MM.1S (cell line): ENCODE results near the gene ITGA7.
A peak's percentile ranks its signal among the peaks of the same experiment; 100 is the strongest.

Experiments
- DNase-seq: peaks from one replicate; pipeline ENCODE4 v3.0.0-alpha.2; 2015
- H2AFZ ChIP-seq: fragments of 300-600 bp; sonication (generic); 2 replicates; pipeline ENCODE4 v1.6.0; 2016; ENCODE audit warnings: antibody characterized with exemption, low read length
- H3F3A ChIP-seq: fragments of 300-600 bp; sonication (generic); 2 replicates; pipeline ENCODE4 v1.6.1; 2016; ENCODE audit warnings: mild to moderate bottlenecking, antibody characterized with exemption, low read length, moderate library complexity, mixed read lengths; ENCODE audit not compliant: insufficient read depth
- H3K27ac ChIP-seq: fragments of 300-600 bp; sonication (generic); 2 replicates; pipeline ENCODE4 v1.5.1; 2016; ENCODE audit warnings: mild to moderate bottlenecking, low read length
- H3K27me3 ChIP-seq: fragments of 300-600 bp; sonication (generic); replicated peaks from 2 replicates; pipeline ENCODE4 v1.6.0; 2016; ENCODE audit warnings: low read length; ENCODE audit not compliant: insufficient read depth
- H3K36me3 ChIP-seq: fragments of 300-600 bp; sonication (generic); replicated peaks from 2 replicates; pipeline ENCODE4 v1.6.1; 2016; ENCODE audit warnings: mild to moderate bottlenecking, low read length, mixed read lengths; ENCODE audit not compliant: insufficient read depth
- H3K4me1 ChIP-seq: fragments of 300-600 bp; sonication (generic); 2 replicates; pipeline ENCODE4 v1.6.1; 2016; ENCODE audit warnings: low read length, mixed read lengths
- H3K4me2 ChIP-seq: fragments of 300-600 bp; sonication (generic); 2 replicates; pipeline ENCODE4 v1.6.0; 2016; ENCODE audit warnings: low read depth, low read length
- H3K4me3 ChIP-seq: fragments of 300-600 bp; sonication (generic); 2 replicates; pipeline ENCODE4 v1.5.1; 2016; ENCODE audit warnings: low read length, mixed read lengths
- H3K79me2 ChIP-seq: fragments of 300-600 bp; sonication (generic); 2 replicates; pipeline ENCODE4 v1.6.1; 2016; ENCODE audit warnings: mixed run types, low read length, mixed read lengths
- H3K9ac ChIP-seq: fragments of 300-600 bp; sonication (generic); 2 replicates; pipeline ENCODE4 v1.6.1; 2016; ENCODE audit warnings: low read length, mixed read lengths
- H3K9me2 ChIP-seq: fragments of 300-600 bp; sonication (generic); replicated peaks from 2 replicates; pipeline ENCODE4 v1.6.1; 2016; ENCODE audit warnings: mild to moderate bottlenecking, low read length, mixed read lengths; ENCODE audit not compliant: insufficient read depth
- H3K9me3 ChIP-seq: fragments of 300-600 bp; sonication (generic); replicated peaks from 2 replicates; pipeline ENCODE4 v1.6.1; 2016; ENCODE audit warnings: mild to moderate bottlenecking, low read length, mixed read lengths; ENCODE audit not compliant: insufficient read depth
- H4K20me1 ChIP-seq: fragments of 300-600 bp; sonication (generic); 2 replicates; pipeline ENCODE4 v1.6.1; 2016; ENCODE audit warnings: mild to moderate bottlenecking, low read length, moderate library complexity, mixed read lengths; ENCODE audit not compliant: insufficient read depth
- CTCF ChIP-seq: fragments of 300-600 bp; sonication (generic); IDR thresholded peaks from 2 replicates; pipeline ENCODE4 v1.5.1; 2016; ENCODE audit warnings: antibody characterized with exemption, low read length, mixed read lengths
- EZH2 ChIP-seq: fragments of 300-600 bp; sonication (generic); optimal IDR thresholded peaks from 2 replicates; pipeline ENCODE3; 2017; ENCODE audit warnings: low read depth, mild to moderate bottlenecking, antibody characterized with exemption, low read length, mixed read lengths
- EZH2phosphoT487 ChIP-seq: fragments of 300-600 bp; sonication (generic); IDR thresholded peaks from 2 replicates; pipeline ENCODE4 v1.6.1; 2018; ENCODE audit warnings: antibody characterized with exemption, low read length

The ITGA7 gene

GRCh38 chr12:55707841-55708694, at the start of gene ITGA7:
ITGA7 (minus strand) TSS chr12:55707904; CDS start chr12:55707682, 222 bp downstream.
- no peaks in the 10 kb centered on the region for H3K36me3 ChIP-seq
- H3K9ac ChIP-seq: no peak within 1 kb of the TSS
- no peaks in the 10 kb centered on the region for H4K20me1 ChIP-seq
- no peaks in the 10 kb centered on the region for H3K9me3 ChIP-seq
- no peak within 1 kb of the TSS for H3K27ac ChIP-seq
- peak within 1 kb of the TSS; percentile 70 for H3K4me3 ChIP-seq
- peaks cover 43% of the 10 kb centered on the region for H3K27me3 ChIP-seq
- no peaks in the 10 kb centered on the region for H3K79me2 ChIP-seq
- peak within 1 kb of the TSS; percentile 85 for H2AFZ ChIP-seq
- TF ChIP-seq CTCF (no peak), EZH2 (no peak), EZH2phosphoT487 (no peak)
- DNase-seq: peak; percentile 47
- H3K9me2 ChIP-seq: no peaks in the 10 kb centered on the region
- H3K4me2 ChIP-seq: peak within 1 kb of the TSS; percentile 73
- no peaks in the 10 kb centered on the region for H3F3A ChIP-seq
- H3K4me1 ChIP-seq: peaks cover 5% of the 10 kb centered on the region; the same call in 1 of the 2 replicates

GRCh38 chr12:55755246-55755645, 47.5 kb upstream of the ITGA7 start:
- Histone ChIP-seq H3K9ac (no peak overlapping the region), H3K4me2 (no peak overlapping the region), H4K20me1 (no peaks in the 10 kb centered on the region)

GRCh38 chr12:55748230-55748993, 40.7 kb upstream of the ITGA7 start:
- peaks cover 6% of the 10 kb centered on the region; the same call in 1 of the 2 replicates for H3K4me1 ChIP-seq
- DNase-seq: no peak
- H3F3A ChIP-seq: no peaks in the 10 kb centered on the region; the same call in none of the 2 replicates
- no peak overlapping the region for H3K4me2 ChIP-seq
- H3K79me2 ChIP-seq: no peaks in the 10 kb centered on the region
- H3K36me3 ChIP-seq: peaks cover 2% of the 10 kb centered on the region; the same call in 1 of the 2 replicates
- H3K9ac ChIP-seq: no peak overlapping the region
- H3K4me3 ChIP-seq: no peak overlapping the region
- no peaks in the 10 kb centered on the region for H3K9me2 ChIP-seq
- H3K27ac ChIP-seq: no peak overlapping the region
- no peaks in the 10 kb centered on the region for H4K20me1 ChIP-seq
- TF ChIP-seq CTCF (no peak), EZH2 (no peak), EZH2phosphoT487 (no peak)
- H2AFZ ChIP-seq: no peak overlapping the region
- no peaks in the 10 kb centered on the region for H3K27me3 ChIP-seq
- H3K9me3 ChIP-seq: no peaks in the 10 kb centered on the region

More at GRCh38 chr12:55755246-55755645, 47.5 kb upstream of the ITGA7 start:
- no peak for DNase-seq
- H3K4me1 ChIP-seq: no peaks in the 10 kb centered on the region
- no peaks in the 10 kb centered on the region for H3F3A ChIP-seq
- no peak overlapping the region for H3K4me3 ChIP-seq
- no peak overlapping the region for H3K27ac ChIP-seq
- no peaks in the 10 kb centered on the region for H3K9me3 ChIP-seq
- H3K27me3 ChIP-seq: no peaks in the 10 kb centered on the region
- H3K36me3 ChIP-seq: peaks cover 12% of the 10 kb centered on the region; the same call in 1 of the 2 replicates
- H3K9me2 ChIP-seq: no peaks in the 10 kb centered on the region
- H3K79me2 ChIP-seq: no peaks in the 10 kb centered on the region
- TF ChIP-seq EZH2phosphoT487: no peak
- TF ChIP-seq CTCF: no peak
- no peak for TF ChIP-seq EZH2
- H2AFZ ChIP-seq: no peak overlapping the region
